ENCODE measurements around the gene RERE.

The RERE gene

DNA sequence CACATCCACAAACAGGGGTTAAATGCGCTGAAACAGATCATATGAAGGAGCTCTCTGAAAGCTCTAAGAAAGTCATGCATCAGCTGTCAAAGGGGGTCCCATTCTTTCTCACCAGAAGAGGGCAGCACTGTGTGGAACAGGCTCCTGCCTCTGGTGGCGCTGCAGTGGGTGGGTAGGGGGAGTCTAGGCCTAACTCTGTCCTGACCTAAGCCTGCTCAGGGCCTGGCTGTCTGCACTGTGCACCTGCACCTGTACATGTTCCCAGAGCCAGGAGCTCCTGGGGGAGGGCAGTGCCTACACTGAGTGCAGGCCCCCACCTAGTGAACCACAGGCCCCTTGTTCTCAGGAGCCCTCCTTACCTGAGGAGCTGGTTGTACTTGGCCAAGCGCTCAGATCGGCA lies 45.1 kb upstream of the RERE start:
- Histone ChIP-seq H3K9ac (ENCODE audit: low read length) (no peak overlapping the region), H3K4me2 (ENCODE audit: low read depth, low read length, poor library complexity, severe bottlenecking) (no peak overlapping the region), H3K9me3 (ENCODE audit: insufficient read depth, low read length) (no peaks in the 10 kb centered on the region), H3K36me3 (ENCODE audit: low read length) (peaks cover 52% of the 10 kb centered on the region), H4K20me1 (ENCODE audit: low read depth, low read length) (peaks cover 10% of the 10 kb centered on the region; the same call in 1 of the 2 replicates), H3K27ac (ENCODE audit: low read depth, low read length) (no peak overlapping the region), H3K9me2 (replicated peaks; ENCODE audit: insufficient read depth, low read length) (no peaks in the 10 kb centered on the region), H3K79me2 (ENCODE audit: insufficient read depth, low read length) (no peaks in the 10 kb centered on the region), H3F3A (ENCODE audit: insufficient read depth) (peaks cover 68% of the 10 kb centered on the region), H3K4me3 (ENCODE audit: insufficient read depth, low read length, poor library complexity, severe bottlenecking) (no peak overlapping the region), H3K27me3 (ENCODE audit: low read length) (no peaks in the 10 kb centered on the region), H2AFZ (ENCODE audit: low read depth, low read length, severe bottlenecking) (no peak overlapping the region)
- TF ChIP-seq, protein P1, sequence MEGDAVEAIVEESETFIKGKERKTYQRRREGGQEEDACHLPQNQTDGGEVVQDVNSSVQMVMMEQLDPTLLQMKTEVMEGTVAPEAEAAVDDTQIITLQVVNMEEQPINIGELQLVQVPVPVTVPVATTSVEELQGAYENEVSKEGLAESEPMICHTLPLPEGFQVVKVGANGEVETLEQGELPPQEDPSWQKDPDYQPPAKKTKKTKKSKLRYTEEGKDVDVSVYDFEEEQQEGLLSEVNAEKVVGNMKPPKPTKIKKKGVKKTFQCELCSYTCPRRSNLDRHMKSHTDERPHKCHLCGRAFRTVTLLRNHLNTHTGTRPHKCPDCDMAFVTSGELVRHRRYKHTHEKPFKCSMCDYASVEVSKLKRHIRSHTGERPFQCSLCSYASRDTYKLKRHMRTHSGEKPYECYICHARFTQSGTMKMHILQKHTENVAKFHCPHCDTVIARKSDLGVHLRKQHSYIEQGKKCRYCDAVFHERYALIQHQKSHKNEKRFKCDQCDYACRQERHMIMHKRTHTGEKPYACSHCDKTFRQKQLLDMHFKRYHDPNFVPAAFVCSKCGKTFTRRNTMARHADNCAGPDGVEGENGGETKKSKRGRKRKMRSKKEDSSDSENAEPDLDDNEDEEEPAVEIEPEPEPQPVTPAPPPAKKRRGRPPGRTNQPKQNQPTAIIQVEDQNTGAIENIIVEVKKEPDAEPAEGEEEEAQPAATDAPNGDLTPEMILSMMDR (IDR thresholded peaks at IDR 0.05; ENCODE audit: insufficient read depth, low read length, poor library complexity, severe bottlenecking): peak; percentile 80
- TF ChIP-seq EZH2phosphoT487 (conservative IDR thresholded peaks at IDR 0.05; ENCODE audit: low read length): no peak

DNA sequence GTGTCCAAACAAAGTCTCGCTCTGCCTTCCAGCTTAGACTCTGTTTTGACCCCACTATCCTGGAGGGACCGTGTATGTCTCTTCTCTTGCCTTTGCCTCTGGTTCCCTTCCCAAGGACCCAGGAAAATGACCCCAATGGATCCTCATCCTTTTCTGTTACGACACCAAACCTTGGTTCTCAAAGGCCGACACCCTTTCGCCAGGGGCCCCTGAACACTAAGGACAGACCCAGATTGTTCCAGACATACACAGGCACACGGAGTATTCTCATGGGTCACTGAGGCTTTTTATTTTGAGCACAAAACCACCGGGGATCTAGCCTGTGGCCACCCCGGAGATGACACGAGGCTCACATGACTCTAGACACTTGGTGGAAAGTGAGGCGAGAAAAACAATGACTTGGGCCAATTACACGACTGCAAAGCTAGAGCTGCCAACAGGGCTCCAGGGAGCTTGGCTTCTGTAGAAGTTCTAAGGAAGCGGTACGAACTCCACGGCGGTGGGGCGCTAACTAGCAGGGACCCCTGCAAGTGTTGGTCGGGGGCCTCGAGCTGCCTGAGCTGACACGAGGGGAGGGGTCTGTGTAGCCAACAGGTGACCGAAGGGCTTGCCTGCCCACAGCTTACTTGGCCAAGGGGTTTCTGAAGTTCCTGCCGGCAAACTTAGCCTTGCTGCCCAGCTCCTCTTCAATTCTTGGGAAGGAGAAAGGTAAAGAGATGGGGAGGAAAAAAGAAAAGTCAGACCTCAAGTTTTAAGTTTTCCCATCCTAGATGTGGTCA lies 43.5 kb upstream of the RERE start:
- TF ChIP-seq, protein P1 (IDR thresholded peaks at IDR 0.05; ENCODE audit: insufficient read depth, low read length, poor library complexity, severe bottlenecking): no peak
- no peak for TF ChIP-seq EZH2phosphoT487 (conservative IDR thresholded peaks at IDR 0.05; ENCODE audit: low read length)
- Histone ChIP-seq H3F3A (ENCODE audit: insufficient read depth) (peaks cover 76% of the 10 kb centered on the region), H3K9ac (ENCODE audit: low read length) (no peak overlapping the region), H2AFZ (ENCODE audit: low read depth, low read length, severe bottlenecking) (no peak overlapping the region), H3K4me3 (ENCODE audit: insufficient read depth, low read length, poor library complexity, severe bottlenecking) (no peak overlapping the region), H3K79me2 (ENCODE audit: insufficient read depth, low read length) (no peaks in the 10 kb centered on the region), H3K27me3 (ENCODE audit: low read length) (no peaks in the 10 kb centered on the region), H4K20me1 (ENCODE audit: low read depth, low read length) (no peaks in the 10 kb centered on the region; the same call in 1 of the 2 replicates), H3K27ac (ENCODE audit: low read depth, low read length) (no peak overlapping the region), H3K36me3 (ENCODE audit: low read length) (peaks cover 42% of the 10 kb centered on the region), H3K4me2 (ENCODE audit: low read depth, low read length, poor library complexity, severe bottlenecking) (no peak overlapping the region), H3K9me3 (ENCODE audit: insufficient read depth, low read length) (no peaks in the 10 kb centered on the region), H3K9me2 (replicated peaks; ENCODE audit: insufficient read depth, low read length) (no peaks in the 10 kb centered on the region)

DNA sequence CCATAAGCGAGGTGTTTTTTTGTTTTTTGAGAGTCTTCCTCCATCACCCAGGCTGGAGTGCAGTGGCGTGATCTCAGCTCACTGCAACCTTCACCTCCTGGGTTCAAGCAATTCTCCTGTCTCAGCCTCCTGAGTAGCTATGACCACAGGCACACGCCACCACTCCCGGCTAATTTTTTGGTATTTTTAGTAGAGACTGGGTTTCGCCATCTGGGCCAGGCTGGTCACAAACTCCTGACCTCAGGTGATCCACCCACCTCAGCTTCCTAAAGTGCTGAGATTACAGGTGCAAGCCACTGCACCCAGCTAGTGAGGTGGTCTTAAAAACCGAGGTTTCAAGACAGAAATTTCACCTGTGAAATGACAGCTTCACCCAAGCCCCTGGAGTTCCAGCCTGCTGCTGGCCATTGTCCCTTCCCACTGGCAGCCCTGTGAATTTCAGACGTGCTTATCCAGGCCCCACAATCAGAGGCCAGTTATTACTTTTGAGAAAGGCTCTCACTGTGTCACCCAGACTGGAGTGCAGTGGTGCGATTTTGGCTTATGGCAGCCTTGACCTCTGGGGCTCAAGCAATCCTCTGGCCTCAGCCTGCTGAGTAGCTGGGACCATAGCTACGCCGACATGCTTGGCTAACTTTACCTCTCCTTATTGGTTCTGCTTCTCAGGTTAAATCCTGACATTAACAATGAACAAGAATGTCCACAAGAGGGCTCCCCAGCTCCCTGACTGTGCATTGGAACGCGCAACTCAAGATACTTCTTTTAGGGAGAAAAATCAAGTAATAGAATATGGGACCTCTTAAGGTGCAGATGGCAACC lies 41.7 kb upstream of the RERE start:
- Histone ChIP-seq H4K20me1 (ENCODE audit: low read depth, low read length) (no peaks in the 10 kb centered on the region; the same call in 1 of the 2 replicates), H3F3A (ENCODE audit: insufficient read depth) (peaks cover 70% of the 10 kb centered on the region), H3K27ac (ENCODE audit: low read depth, low read length) (no peak overlapping the region)

More for the DNA sequence above, 41.7 kb upstream of the RERE start:
- no peaks in the 10 kb centered on the region for H3K9me2 ChIP-seq (replicated peaks; ENCODE audit: insufficient read depth, low read length)
- peaks cover 32% of the 10 kb centered on the region for H3K36me3 ChIP-seq (ENCODE audit: low read length)
- no peaks in the 10 kb centered on the region for H3K79me2 ChIP-seq (ENCODE audit: insufficient read depth, low read length)
- no peaks in the 10 kb centered on the region for H3K9me3 ChIP-seq (ENCODE audit: insufficient read depth, low read length)
- no peak overlapping the region for H2AFZ ChIP-seq (ENCODE audit: low read depth, low read length, severe bottlenecking)
- no peak overlapping the region for H3K4me2 ChIP-seq (ENCODE audit: low read depth, low read length, poor library complexity, severe bottlenecking)
- no peak overlapping the region for H3K9ac ChIP-seq (ENCODE audit: low read length)
- no peaks in the 10 kb centered on the region for H3K27me3 ChIP-seq (ENCODE audit: low read length)
- no peak overlapping the region for H3K4me3 ChIP-seq (ENCODE audit: insufficient read depth, low read length, poor library complexity, severe bottlenecking)
- TF ChIP-seq, protein P1 (IDR thresholded peaks at IDR 0.05; ENCODE audit: insufficient read depth, low read length, poor library complexity, severe bottlenecking): peak; percentile 72
- no peak for TF ChIP-seq EZH2phosphoT487 (conservative IDR thresholded peaks at IDR 0.05; ENCODE audit: low read length)

Measured in SU-DHL-6 (cell line).